T-helper 1 cell treated with Interleukin-12 subunit alpha and Interleukin-12 subunit beta and Interleukin-4 antibody, amounts not matched to agents 30 μg/mL and 1 μg/mL, for 36 hours (primary cell): ENCODE results near the gene POU3F1.

Experiments
- H3K27ac Mint-ChIP-seq: one replicate; pipeline ENCODE4 v1.8.0; 2021; ENCODE audit warnings: mild to moderate bottlenecking, mixed read lengths
- H3K27me3 Mint-ChIP-seq: one replicate; pipeline ENCODE4 v1.8.0; 2021; ENCODE audit warnings: low read depth, mixed read lengths
- H3K36me3 Mint-ChIP-seq: one replicate; pipeline ENCODE4 v1.8.0; 2021; ENCODE audit warnings: low read depth, mixed read lengths
- H3K4me1 Mint-ChIP-seq: one replicate; pipeline ENCODE4 v1.8.0; 2021; ENCODE audit warnings: low read depth, mixed read lengths
- H3K4me3 Mint-ChIP-seq: one replicate; pipeline ENCODE4 v1.8.0; 2021; ENCODE audit warnings: mild to moderate bottlenecking, moderate library complexity, mixed read lengths
- H3K9me3 Mint-ChIP-seq: one replicate; pipeline ENCODE4 v1.8.0; 2021; ENCODE audit warnings: mixed read lengths

POU3F1 gene

DNA sequence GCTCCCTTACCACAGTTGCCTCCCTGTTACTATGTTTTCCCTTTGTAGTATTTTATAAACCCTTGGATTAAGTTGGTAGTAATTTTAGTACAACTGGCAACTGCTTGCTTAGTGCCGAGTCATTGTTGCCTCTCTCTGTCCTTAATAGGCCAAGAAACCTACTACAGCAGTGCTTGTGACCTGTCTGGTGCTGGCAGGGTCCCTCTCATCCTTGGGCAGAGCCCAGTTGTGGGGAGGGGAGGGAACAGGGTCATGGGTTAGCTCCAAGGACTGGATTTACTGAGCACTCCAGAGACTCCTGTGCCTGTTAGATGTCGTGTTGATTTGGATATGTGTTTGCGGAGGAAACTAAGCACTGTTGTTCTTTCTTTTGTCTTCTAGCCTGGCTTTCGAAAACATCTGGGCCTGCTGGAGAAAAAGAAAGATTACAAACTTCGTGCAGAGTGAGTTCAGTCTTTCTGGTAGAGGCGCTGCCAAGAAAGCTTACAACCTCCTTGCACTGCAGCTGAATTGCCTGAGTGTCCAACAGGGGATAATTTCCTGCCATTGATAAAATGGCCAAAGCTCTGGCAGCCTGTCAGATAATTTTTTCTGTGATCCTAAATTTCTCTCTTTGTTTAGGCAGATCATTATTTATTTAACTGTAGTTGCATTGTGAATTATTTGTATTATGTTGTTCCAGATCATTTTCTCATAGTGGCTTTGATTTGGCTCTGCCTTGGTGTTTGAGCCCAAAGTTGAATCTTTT is 30.4 kb downstream of the POU3F1 start:
- peaks cover 29% of the 10 kb centered on the region for H3K4me1 Mint-ChIP-seq
- H3K27ac Mint-ChIP-seq = no peak overlapping the region
- H3K9me3 Mint-ChIP-seq = no peaks in the 10 kb centered on the region
- H3K36me3 Mint-ChIP-seq = peaks cover 23% of the 10 kb centered on the region
- H3K4me3 Mint-ChIP-seq = no peak overlapping the region
- H3K27me3 Mint-ChIP-seq = no peaks in the 10 kb centered on the region

DNA sequence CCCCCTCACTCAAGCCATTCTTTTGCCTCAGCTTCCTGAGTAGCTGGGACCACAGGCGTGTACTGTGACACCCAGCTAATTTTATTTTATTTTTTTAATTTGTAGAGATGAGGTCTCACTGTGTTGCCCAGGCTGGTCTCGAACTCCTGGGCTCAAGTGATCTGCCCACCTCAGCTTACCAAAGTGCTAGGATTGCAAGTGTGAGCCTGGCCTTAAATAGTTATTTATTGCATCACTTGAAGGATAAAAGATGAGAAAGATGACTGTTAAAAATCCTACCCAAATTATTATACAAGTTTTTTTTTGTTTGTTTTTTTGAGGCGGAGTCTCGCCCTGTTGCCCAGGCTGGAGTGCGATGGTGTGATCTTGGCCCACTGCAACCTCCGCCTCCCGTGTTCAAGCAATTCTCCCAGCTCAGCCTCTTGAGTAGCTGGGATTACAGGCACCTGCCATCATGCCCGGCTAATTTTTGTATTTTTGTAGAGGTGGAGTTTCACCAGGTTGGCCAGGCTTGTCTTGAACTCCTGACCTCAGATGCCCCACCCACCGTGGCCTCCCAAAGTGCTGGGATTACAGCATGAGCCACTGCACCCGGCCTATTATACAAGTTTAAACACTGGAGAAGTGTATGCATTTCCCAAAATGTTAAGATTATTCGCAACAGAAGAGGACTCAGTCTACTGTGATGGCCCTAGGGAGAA is 31.7 kb downstream of the POU3F1 start:
- Mint-ChIP-seq H3K27ac (no peak overlapping the region), H3K9me3 (no peaks in the 10 kb centered on the region), H3K36me3 (peaks cover 23% of the 10 kb centered on the region), H3K4me3 (no peak overlapping the region), H3K27me3 (no peaks in the 10 kb centered on the region), H3K4me1 (peaks cover 31% of the 10 kb centered on the region)

DNA sequence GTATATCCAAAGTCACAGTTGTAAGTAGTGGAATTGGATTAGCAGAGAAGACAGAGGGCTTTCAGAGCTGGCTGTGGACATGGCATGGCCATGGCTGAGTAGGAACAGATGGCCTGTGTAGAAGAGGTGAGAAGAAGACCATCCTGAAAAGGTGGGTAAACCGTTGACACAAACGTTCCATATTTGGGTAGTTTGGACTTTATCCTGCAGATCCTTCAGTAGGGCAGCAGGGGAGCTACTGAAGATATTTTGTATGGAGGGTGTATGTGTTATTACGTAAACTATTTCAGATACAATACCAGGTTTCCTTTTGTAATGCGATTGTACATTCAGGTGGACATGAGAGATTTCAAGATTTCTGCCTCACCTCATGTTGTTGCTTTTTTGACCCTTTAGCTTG is 32.4 kb downstream of the POU3F1 start:
- peaks cover 23% of the 10 kb centered on the region for H3K36me3 Mint-ChIP-seq
- H3K4me3 Mint-ChIP-seq = peak overlapping the region; percentile 94
- H3K9me3 Mint-ChIP-seq = no peaks in the 10 kb centered on the region
- no peaks in the 10 kb centered on the region for H3K27me3 Mint-ChIP-seq
- H3K4me1 Mint-ChIP-seq = peaks cover 35% of the 10 kb centered on the region
- H3K27ac Mint-ChIP-seq = peak overlapping the region; percentile 52

DNA sequence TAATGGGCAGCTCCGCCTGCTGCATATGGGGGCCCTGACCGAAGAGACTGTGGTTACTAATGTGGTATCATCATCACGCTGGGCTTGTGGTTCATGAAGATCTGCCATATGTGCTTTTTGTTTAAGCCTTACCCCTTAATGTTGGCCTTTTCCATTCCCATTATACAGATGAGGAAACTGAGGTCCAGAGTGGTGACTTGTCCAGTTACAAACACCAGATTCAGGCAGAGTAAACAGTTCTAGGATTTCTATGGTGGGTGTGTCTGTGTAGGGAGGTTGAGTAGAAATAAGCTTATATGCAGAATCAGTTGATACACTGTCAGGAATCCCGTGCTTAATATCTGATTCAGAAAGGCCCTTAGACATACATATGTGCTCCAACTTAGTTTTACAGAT is 33.4 kb downstream of the POU3F1 start:
- H3K27me3 Mint-ChIP-seq = no peaks in the 10 kb centered on the region
- no peaks in the 10 kb centered on the region for H3K9me3 Mint-ChIP-seq
- peaks cover 14% of the 10 kb centered on the region for H3K36me3 Mint-ChIP-seq
- H3K4me1 Mint-ChIP-seq = peaks cover 36% of the 10 kb centered on the region
- peak overlapping the region; percentile 91 for H3K27ac Mint-ChIP-seq
- H3K4me3 Mint-ChIP-seq = peak overlapping the region; percentile 94

DNA sequence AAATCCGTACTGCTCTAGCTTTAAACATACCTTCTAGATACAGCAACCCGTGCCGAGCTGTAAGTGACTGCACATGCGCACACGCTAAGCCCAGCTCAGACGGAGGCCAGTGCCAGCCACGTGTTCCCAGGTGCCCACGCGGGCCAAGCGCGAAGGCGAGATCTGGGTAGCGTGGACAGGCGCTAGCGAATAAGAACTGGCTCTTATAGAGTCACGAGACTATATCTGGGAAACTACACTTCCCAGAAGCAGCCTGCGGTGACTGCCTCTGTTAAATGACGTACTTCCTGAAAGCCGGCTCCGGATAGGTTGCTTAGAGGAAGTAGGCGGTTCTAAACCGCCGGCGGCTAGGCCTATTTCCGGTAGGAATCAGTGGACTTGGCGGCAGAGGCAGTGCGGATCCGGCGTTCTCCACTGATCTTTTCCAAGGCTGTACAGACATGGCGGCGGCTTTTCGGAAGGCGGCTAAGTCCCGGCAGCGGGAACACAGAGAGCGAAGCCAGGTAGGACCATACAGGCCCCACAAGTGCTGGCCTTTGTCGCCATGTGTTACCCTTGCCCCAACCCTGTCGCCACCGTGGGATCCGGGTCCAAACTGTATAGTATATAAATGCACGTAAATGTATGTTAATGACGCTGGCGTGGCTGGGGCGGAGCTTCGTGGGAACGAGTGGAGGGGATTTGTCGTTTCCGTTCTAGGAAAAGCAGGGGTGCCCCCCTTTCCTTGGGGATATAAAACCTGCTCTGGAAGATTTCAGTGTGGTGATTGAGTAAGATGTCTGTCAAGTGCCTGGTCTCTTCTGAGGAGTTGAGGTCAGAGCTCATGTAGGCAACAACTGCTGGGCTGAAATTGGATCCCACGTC is 34.0 kb downstream of the POU3F1 start, which contains the start of gene UTP11:
Gene UTP11 (plus strand): TSS at position 372 of the 864 bp plus-strand sequence. CDS start 69 bp downstream, at position 441.
- H3K27ac Mint-ChIP-seq = peak within 1 kb of the TSS; percentile 91
- H3K9me3 Mint-ChIP-seq = no peaks in the 10 kb centered on the region
- H3K4me1 Mint-ChIP-seq = peaks cover 36% of the 10 kb centered on the region
- peak within 1 kb of the TSS; percentile 94 for H3K4me3 Mint-ChIP-seq
- peaks cover 14% of the 10 kb centered on the region for H3K36me3 Mint-ChIP-seq
- no peaks in the 10 kb centered on the region for H3K27me3 Mint-ChIP-seq

DNA sequence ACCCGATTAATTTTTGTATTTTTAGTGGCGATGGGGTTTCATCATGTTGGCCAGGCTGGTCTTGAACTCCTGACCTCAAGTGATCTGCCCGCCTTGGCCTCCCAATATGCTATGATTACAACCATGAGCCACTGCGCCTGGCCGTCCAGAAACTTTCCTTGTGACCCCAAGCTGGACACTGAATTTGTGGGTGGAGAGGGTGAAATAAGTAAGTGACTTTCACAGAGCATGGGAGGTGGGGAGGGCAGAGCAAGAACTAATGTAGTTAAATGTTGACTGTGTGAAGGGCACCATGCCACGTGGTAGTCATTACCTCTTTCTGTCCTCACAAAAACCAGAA is 36.8 kb downstream of the POU3F1 start:
- no peaks in the 10 kb centered on the region for H3K9me3 Mint-ChIP-seq
- H3K27ac Mint-ChIP-seq = peak overlapping the region; percentile 97
- H3K36me3 Mint-ChIP-seq = peaks cover 5% of the 10 kb centered on the region
- no peaks in the 10 kb centered on the region for H3K27me3 Mint-ChIP-seq
- H3K4me1 Mint-ChIP-seq = peaks cover 32% of the 10 kb centered on the region
- H3K4me3 Mint-ChIP-seq = no peak overlapping the region

DNA sequence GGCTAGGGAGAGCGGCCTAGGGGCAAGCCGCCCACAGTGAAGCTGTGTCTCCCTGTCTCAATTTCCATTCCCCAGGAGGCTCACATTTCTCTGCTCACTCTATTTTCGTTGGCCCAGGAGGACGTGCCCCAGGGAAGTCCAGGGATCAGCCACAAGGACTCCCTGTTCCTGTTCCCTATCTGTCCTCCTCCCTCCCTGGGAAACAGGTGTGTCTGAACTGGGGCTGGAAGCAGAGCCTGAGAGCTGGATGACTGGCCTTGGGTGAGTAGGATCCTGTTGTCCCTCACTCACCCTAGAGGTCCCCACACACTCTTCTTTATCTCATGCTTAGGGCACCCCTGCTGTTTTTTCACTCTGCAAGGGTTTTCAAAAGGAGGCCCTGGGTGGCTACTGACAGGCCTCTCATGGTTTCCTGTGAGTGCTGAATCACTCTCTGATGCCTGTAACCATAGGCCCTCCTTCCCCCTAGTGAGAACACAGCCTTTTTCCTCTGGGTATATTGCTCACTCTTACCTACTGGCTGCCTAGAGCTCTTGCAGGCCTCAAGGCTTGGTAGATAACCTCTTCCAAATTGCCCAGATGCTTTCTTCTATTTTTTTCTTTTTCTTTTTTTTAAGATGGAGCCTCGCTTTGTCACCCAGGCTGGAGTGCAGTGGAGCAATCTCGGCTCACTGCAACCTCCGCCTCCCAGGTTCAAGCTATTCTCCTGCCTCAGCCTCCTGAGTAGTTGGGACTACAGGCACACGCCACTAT is 37.3 kb downstream of the POU3F1 start:
- H3K4me3 Mint-ChIP-seq = peak overlapping the region; percentile 42
- H3K27ac Mint-ChIP-seq = peak overlapping the region; percentile 97
- H3K4me1 Mint-ChIP-seq = peaks cover 34% of the 10 kb centered on the region
- H3K27me3 Mint-ChIP-seq = no peaks in the 10 kb centered on the region
- H3K36me3 Mint-ChIP-seq = peaks cover 8% of the 10 kb centered on the region
- H3K9me3 Mint-ChIP-seq = no peaks in the 10 kb centered on the region

DNA sequence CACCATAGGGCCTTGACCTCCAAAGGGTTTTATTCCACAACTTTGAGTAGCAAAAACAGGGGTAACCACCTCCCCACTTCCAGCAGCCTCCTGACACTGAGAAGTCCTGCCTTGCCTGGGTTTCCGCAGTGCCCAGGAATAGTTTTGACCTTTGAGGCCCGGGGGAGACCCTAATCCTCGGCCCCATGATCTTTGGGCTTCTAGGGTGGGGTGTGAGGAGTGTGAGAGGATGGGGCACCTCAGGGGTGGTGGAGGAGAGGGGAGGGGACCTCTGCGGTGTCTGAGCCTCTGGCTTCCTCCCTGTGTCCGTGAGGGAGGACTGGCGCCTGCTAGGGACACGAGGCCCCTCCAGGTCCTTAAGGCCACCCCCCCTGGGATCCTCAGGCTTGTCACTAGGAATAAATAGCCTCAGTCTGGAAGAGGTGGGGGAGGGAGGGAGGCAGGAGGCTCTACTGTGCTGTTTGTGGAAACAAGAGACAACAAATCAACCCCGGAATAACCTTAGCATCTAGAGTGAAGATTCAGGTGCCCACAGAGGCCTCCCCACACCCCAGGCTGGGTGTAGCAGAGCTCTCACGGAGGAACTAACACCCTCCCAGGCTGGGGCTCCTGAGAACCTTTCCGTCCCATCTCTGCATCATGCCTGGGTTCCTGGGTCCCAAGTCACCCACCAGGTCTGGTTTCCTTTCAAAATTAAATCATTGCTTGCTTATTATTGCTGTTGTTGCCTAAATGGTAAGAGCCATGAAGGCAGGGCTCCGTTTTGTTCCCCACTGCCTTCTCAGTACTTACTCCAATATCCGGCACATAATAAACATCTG is 40.4 kb downstream of the POU3F1 start:
- Mint-ChIP-seq H3K4me3 (peak overlapping the region; percentile 65), H3K9me3 (no peaks in the 10 kb centered on the region), H3K4me1 (peaks cover 35% of the 10 kb centered on the region), H3K27ac (no peak overlapping the region), H3K36me3 (peaks cover 3% of the 10 kb centered on the region), H3K27me3 (no peaks in the 10 kb centered on the region)

DNA sequence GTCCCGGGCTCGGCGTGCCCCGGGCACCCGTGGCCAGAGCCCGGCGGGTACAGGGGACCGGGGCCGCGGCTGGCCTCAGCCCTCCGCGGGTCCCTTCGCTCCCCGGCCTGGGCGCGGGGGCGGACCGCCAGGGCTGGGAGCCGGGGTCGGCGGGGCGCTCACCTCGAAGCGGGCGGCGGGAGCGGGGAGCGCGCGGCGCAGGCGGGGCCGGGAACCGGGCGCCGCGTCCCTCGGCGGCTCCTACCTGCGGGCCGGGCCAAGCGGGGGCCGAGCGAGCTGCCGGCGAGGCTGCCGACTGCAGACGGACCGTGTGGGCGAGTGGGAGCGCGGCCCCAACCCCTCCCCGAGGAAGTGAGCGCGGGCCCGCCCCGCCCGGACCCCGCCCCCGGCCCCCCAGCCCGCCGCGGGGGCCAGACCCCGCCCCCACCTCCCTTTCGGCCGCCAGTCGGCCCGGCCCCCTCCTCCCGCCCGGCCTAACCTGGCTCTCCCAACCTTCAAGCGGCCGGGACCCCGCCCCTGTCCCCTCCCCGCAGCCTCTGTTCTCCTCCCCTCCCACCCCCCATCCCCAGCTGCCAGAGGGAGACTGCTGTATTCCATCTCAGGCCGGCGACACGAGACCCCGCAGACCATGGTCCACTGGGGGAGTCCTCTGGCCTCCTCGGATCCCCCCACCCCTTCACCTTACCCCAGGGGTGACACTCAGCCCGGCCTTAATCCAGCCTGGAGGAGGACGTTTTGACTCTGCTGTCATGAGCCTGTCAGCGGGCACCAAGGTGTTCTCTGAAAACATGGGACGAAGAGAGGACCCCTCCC is 41.2 kb downstream of the POU3F1 start, which contains the start of gene FHL3:
Gene FHL3 (minus strand): TSS at position 320 of the 813 bp plus-strand sequence. CDS start 6,102 bp downstream, outside the sequence.
- peaks cover 36% of the 10 kb centered on the region for H3K4me1 Mint-ChIP-seq
- H3K9me3 Mint-ChIP-seq = no peaks in the 10 kb centered on the region
- H3K27ac Mint-ChIP-seq = peak within 1 kb of the TSS; percentile 83
- no peaks in the 10 kb centered on the region for H3K27me3 Mint-ChIP-seq
- peaks cover 3% of the 10 kb centered on the region for H3K36me3 Mint-ChIP-seq
- peak within 1 kb of the TSS; percentile 90 for H3K4me3 Mint-ChIP-seq

DNA sequence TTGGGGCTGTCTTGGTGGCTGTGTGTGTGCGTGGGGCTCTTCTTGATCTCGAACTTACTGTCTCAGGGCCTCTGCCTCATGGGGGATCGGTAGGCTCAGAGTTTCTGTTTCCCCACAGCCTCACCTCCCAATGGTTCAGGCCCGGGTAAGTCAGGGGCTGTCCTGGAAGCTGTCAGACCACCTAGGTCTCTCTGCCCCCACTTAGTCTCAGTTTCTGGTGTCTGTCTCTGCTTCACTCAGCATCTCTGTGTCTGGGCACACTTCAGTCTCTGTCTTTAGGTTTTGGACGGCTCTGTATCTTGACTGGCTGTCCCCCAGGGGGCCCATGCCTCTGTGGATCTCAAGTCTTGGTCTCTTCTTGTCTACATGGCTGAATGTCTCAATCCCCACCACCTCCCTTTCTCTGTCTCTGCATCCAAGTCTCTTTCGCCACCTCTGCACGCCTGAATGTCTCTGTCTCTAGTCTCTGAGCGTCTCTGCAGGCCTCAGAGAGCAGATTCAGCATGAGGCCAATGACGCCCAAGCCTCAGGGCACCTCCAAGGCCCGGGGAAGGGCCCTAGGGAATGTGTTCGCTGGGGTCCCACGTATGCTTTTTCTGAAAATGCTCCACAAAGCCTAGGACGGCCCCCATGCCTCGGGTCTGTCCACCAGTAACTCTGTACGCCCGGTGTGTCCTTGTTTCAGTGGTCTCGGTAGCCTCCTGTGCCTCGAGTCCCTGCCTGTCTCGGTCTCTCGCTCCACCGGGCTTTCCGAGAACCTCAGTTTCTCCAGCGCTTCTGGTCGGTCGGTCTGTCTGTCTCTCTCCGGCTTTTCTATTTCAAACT is 42.1 kb downstream of the POU3F1 start:
- H3K36me3 Mint-ChIP-seq = peaks cover 3% of the 10 kb centered on the region
- peak overlapping the region; percentile 83 for H3K27ac Mint-ChIP-seq
- peaks cover 43% of the 10 kb centered on the region for H3K4me1 Mint-ChIP-seq
- no peaks in the 10 kb centered on the region for H3K27me3 Mint-ChIP-seq
- H3K9me3 Mint-ChIP-seq = no peaks in the 10 kb centered on the region
- H3K4me3 Mint-ChIP-seq = peak overlapping the region; percentile 90

DNA sequence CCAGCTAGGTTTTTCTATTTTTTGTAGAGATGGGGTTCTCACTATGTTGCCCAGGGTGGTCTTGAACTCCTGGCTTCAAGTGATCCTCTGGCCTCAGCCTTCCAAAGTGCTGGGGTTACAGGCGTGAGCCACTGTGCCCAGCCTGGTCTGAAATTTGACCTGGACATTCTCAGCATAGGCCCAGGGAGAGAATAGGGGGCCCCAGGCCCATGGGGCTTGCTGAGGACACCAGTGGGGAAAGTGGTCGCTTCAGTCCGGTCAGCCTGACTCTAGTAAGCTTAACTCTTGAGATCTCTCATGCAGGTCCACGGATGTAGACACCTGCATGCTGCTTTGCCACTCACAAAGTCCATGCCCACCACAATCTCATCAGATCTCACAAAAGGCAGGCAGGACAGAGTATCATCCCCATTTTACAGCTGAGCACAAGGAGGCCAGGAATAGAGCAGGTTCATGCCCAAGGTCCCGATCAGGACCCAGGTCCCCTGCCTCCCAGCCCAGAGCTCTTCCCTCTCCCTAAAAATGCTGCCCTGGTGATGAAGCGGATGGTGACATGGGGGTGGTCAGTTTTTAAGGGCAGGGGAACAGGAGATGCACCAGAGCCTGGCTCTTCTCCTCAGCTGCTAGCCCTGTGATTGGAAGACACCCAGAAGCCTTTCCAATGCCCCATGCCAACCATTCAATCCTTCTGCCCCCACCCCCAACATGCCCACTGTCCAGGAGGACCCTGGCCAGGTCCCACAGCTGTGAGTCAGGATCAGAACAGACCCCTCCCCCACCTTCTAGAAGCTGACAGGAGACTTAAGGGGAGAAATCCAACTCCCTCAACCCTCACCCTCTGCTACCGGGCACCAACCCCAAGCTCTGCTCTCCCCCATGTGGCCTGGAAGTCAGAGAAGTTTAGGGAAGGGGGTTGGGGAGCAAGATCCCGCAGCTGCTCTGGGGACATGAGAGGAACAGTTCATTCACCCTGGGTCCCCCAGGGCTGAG is 43.0 kb downstream of the POU3F1 start:
- Mint-ChIP-seq H3K27ac (peak overlapping the region; percentile 83), H3K36me3 (peaks cover 4% of the 10 kb centered on the region), H3K4me3 (peak overlapping the region; percentile 90), H3K9me3 (no peaks in the 10 kb centered on the region), H3K27me3 (no peaks in the 10 kb centered on the region), H3K4me1 (peaks cover 42% of the 10 kb centered on the region)
